Fibroblast of lung (primary cell): Measurements from ENCODE around the gene CCDC106.

ENCODE experiments used
- CTCF ChIP-seq, 2 donors: IDR thresholded peaks in 1 of 2; conservative IDR thresholded peaks in 1 of 2; 1 replicate in 1 of 2; 2 replicates in 1 of 2; pipeline ENCODE4 v1.5.1; 2011 to 2012; ENCODE audit warnings: low read length in 2 of 2, control low read depth in 1 of 2, inconsistent platforms in 1 of 2, low read depth in 1 of 2, mild to moderate bottlenecking in 1 of 2
- EZH2 ChIP-seq: IDR thresholded peaks from 2 replicates; pipeline ENCODE4 v1.5.1; 2012; ENCODE audit warnings: low read length, control low read depth, mild to moderate bottlenecking; ENCODE audit errors: missing control alignments

- TF ChIP-seq CTCF (conservative IDR thresholded peaks at IDR 0.05 in 1 of 2, IDR thresholded peaks at IDR 0.05 in 1 of 2; ENCODE audit: low read depth in 1 of 2, low read length in 2 of 2) = no peak
- no peak for TF ChIP-seq EZH2
Observed at GRCh38 chr19:55635334-55635717, 12.7 kb upstream of the CCDC106 start.
